Nucleus accumbens (tissue), 56 donors: Measurements from ENCODE around the gene CSF3.

ENCODE experiments used
- DNase-seq, 56 donors: peaks; one replicate each; lab custom pipeline; 2025; lab: John Stamatoyannopoulos, UW

CSF3 gene

DNA sequence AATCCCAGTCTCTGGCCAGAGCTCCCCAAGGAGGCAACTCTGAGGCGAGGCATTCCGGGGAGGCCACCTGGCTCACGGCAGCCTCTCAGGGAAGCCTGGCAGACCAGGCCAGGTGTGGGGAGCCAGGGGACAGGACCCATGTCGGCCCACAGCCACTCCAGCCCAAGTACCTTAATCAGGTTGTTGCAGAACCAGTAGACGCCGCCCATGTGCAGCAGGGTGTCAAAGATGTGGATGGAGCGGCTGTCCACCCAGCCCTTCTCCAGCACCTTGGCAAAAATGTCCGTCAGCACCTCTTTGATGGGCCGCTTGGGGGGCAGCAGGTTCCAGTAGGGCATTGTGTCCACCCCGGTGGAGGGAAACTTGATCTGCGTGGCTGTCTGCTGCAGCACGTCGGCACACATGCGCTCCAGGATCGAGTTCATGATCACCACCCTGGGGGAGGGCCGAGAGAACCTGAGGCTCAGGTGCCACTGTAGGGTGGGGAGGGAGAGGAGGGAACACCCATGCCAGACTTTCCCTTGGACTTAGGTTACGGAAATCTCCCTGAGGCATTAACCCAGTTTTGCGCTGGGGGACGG, 7.8 kb downstream of the CSF3 start:
- no peak for DNase-seq

DNA sequence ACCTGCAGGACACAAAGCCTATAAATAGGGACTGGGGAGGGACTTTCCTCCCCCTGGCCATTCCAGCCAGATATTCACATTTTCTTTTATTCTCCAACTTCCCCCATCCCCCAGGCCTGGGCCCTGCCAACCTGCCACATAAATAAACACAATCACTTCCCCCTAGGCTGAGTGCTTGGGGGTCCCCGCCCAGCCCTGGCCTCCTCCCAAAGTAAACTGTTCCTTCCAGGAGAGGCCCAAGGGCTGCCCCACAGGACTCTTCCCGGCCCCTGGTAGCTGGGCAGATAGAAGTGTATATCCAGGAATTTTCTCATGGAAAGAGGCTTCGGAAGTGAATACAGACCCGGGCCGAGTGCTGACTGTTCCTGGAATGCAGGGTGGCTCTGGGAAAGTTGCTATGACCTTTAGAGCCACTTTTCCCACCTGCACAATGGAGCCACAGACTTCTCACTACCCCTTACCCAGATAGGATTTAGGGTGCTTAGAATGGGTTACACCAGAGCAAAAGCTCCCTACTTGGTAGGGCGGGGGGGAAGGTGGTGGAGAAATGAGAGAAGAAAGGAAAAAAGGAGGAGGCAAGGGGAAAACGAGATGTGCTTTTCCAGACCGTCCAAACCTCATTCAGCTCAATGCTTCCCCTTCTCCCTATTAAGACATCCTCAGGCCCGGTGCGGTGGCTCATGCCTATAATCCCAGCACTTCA, 8.5 kb downstream of the CSF3 start:
- DNase-seq: no peak

DNA sequence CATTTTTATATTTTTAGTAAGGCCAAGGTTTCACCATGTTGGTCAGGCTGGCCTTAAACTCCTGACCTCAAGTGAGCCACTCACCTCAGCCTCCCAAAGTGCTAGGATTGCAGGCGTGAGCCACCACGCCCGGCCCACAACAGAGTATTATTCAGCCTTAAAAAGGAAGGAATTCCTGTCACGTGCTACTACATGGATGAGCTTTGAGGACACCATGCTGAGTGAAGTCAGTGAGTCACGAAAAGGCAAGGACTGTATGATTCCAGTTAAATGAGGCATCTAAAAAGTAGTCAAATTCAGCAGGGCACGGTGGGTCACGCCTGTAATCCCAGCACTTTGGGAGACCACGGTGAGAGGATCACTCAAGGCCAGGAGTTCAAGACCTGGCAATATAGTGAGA, 9.7 kb downstream of the CSF3 start:
- no peak for DNase-seq

DNA sequence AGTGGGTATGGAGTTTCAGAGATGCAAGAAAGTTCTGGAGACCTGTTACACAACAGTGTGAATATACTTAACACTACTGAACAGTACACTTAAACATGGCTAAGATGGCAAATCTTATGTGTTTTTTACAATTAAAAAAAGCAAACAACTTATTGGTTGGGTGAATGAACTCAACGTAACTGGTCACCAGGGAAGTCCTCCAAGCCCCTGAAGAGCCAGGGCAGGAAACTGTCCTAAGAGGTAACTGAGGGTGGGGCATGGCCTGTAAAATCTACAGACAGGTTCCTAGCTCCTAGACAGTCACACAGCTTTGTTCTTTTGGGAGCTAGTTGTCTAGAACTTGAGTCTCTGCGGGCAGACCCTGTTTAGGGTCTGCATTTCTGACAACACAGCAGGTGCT, 10.3 kb downstream of the CSF3 start:
- no peak for DNase-seq

DNA sequence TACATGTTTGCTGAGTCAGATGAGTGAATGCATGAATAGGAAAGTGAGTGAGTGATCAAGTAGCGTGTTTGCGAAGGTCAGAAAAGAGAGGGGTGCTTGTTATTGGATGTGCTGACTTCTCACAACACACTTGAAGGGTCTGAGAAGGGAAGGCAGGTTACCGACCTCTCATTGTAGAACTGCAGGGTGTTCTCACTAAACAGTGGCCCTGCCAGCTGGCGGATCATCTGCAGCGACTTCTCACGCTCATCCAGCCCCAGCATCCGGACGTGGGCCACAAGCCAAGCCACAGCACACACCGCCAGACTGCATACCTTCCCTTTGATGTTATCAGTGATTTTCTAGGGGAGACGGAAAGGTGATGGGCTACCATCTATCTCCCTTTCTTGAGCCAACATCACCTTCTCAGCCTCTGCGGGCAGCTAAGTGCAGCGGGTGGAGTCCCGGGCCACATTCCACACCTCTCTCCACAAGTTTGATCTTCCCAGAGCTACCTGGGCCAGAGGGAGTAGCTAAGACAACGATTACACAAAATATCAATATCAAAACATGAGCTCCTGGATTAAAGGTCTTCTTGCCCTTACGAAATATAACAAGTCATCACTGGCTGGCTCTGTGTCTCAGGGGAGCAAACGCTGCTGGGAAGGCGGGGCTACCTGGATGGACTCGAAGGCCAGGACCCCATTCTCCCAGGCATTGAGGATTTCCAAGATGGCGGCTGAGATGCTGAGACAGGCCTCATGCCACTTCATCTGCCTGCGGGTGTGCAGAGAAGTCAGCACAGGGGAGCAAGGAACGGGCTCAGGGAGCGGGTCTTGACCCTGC, 11.0 kb downstream of the CSF3 start:
- no peak for DNase-seq

DNA sequence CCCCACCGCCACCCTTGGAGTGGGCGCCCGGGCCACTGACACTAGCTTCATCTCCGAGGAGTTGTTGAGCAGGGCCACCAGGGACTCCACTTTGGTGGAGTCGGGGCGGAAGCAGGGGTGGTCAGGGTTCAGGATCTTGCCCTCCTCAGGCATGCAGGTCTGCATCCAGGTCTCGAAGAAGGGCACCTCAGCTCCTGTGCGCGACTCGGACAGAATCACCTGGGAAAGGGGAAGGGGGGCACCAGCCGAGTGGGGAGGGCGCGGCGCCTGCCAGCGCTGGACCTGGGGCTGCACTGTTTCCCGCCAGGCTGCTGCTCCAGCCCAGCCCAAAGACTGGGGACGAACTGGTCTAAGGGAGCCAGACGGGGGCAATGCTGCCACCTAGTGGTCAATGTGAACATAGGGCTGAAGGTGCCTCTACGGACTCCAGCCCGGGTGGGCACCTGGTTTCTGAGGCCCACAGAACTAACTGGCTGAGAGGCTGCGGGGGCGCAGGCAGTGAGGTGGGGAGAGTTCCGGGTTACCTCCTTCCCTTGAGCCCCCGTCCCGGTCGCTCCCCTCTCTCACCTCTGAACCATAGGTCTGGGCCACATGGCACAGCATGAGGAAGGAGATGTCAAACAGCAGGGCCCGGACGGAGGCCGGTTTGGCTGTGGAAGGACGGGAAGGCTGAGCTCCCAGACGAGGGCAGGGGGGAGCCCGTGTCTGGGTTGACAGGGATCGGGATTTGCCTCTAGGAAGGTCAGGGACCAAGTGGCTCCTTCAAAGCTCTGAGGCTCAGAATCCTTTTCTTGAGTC, 11.8 kb downstream of the CSF3 start:
- peak in 49 of 56 donors; percentile 9 to 82 (median 34) for DNase-seq

DNA sequence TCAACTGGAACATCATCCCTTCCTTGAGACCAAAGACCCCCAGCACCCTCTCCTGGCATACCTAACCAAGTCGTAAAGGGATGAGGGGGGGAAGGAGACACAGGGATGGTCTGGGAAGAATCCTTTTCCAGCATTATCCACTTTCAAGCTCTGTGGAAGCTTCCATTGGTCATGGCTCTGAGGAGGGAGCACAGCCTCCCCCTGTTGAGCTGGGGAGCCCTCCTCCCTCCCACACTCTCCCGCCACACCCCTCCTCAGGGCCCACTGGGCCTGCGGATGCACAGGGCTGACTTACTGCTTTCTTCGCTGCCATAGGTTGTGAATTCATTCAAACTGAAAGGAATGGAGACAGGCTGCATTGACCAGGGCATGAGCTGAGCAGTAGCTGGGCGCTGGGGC, 12.4 kb downstream of the CSF3 start:
- no peak for DNase-seq

DNA sequence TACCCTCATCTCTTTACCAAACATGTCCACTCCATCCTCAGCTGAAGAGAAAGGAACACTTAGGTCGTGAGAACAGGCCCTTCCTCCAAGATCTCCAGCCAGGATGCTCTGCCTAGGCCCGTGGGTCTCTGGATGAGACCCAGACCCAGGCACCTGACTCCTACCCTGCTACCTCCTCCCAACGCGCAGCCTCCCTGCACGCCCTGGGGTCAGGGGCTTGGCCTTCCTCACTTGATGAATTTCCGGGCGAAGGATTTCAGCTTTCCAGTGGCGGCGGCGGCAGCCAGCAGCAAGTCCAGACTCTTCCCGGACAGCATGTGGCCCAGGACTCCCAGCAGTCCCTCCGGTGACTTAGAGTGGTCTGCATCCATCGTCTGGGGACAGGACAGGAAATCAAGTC, 13.4 kb downstream of the CSF3 start:
- no peak for DNase-seq

DNA sequence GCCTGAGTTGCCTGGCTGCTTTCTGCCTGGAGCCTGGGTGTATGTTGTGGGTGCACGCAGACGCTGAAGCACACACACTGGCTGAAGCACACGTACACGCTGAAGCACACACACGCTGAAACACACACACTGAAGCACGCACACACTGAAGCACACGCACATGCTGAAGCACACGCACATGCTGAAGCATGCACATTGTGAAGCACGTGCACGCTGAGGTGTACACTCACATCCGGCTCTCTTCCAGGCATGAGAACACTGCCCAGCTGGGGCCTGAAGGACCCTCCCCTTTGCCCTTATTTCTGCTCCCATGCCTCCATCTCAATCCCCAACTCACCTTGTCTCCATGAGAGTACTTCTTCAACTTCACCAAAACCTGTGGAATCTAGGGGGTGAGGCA, 16.5 kb downstream of the CSF3 start:
- no peak for DNase-seq

DNA sequence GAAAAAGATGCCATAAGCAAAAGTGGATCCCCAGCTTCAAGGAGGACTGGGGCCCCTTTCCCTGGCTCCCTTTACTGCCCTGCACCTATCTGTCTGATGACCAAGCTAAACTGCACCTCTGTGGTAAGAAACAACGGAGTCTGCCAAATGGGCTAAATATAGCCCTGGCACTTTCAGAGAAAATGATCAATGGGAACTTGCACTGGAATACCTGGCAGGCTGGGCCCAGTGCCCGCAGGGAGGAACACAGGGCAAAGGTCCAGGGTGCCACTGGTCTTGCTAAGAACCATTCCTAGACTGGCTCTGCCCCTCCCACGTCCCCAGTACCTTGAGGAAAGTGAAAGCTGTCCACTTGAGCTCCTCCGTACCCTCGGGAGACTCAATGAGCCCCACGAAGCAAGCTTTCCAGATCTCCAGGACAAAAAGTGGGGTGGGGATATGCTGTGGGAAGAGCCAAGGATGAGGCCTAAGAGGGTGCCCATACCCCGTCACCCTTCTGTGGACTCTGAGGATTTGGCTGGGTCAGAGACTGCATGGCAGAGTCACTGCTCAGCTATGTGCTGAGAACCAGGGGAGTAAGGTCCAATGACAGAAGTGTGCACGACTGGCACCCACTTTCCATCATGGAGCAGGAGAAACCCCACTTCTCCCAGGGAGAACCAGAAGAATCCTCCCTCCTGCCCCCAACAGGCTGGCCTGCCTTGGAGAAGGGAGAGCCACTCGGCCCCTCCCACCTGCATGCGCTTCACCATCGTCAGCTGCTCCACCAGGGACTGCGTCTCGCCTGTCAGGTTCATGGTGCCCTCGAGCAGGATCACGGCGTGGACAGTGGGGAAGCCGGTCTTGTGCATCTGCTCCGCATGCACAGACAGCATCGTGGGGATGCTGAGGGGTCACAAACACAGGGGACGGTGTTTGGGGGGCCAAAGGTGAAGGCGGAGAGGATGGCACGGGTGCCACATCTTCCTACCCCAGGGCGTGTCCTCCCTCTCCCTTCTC, 17.4 kb downstream of the CSF3 start:
- no peak for DNase-seq

DNA sequence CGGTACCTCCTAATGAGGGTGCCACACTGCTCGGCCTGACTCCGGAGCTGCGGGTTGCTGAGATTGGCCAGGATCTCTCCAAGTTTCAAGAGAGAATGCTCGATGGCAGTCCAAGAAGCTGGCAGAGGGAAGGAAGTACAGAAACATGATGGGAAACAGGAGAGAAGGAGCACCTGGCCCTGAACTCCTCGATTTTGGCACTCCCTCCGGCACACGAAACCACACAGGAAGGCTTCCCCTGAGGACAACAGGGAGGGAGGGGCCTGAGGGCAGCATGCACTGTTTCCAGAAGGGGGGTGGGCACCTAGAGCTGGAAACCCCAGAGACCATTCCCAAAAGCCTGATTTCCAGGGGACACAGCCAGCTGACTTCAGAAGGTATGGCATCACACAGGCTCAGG, 18.1 kb downstream of the CSF3 start:
- DNase-seq: no peak

DNA sequence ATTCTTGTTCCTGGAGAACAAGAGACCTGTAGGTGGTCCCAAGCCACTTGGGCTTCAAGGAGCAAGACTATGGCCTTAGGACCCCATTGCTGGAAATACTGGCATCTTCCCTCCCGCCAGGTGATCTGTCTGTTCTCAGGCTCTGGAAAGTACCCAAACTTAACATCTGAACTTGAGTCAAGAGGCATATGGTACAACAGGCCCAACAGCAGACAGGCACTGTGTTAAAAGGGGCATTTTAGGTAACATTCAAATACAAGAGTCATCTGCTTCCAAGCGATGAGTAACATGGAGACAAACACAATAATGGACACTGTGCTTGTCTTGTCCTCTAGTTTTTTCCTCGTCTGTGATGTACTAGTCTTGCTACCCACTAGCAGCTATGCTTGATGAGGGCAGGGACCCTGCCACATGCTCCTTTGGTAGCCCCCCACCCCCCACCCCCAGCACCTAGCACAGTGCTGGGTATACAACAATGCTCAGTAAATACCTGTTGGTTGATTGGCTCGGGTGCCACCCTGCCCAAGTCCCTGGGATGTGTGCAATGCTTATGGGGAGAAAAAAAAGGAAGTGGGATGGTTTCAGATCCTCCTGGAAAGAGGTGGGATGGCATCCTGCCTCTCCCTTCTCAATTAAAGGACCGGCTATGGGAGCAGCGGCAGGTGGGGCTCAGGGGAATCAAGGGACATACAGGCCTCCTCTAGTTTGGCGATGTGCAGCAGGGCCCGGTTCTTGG, 19.4 kb downstream of the CSF3 start:
- DNase-seq: no peak

DNA sequence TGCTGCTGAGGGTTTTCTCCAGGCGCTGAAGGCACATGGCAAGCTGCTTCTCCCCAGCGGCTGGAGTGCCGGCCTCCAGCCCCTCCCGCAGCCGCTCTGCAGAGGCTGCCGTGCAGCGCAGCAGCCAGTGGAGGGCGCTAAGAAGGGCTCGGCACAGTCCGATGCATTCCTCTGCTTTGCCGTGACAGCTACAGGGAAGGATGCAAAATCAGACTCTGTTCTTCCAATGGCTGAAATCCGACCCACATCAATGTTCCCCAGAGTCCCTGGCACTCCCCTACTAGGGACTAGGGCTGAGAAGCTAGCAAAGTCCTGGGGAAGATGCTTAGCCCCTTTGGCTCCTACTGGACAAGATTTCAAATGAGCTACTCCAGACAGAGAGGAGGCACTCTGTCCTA, 19.9 kb downstream of the CSF3 start:
- peak in 15 of 56 donors; percentile 2 to 46 (median 15) for DNase-seq

DNA sequence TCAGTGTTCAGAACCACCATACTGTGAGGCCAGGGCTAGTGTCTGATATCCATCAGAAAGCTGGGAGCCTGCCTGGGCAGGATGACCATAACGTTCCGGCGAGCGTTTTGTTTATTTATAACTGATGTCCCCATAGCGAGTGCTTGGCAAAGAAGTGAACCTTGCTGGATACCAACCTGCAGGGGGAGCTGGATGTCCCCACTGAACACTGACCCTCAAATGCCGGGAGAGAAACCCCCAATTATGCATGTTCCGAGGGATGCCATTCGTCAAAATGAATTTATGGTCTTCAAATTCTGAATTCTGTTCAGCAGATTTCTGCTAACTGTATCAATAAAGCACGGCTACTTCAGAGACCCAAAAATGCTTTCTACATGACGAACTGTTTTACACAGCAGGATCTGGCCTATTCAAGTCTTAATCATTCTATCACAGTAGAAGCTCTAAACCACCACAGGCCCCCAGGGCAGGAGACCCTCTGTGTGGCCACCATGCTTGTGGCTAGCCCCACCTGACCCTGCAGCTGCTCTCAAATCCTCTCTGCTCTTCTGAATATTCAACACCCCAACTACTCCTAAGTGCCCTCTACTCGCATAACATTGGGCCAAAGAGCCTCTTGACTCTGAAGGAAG, 23.8 kb downstream of the CSF3 start:
- DNase-seq: peak in 11 of 56 donors; percentile 6 to 48 (median 22)

DNA sequence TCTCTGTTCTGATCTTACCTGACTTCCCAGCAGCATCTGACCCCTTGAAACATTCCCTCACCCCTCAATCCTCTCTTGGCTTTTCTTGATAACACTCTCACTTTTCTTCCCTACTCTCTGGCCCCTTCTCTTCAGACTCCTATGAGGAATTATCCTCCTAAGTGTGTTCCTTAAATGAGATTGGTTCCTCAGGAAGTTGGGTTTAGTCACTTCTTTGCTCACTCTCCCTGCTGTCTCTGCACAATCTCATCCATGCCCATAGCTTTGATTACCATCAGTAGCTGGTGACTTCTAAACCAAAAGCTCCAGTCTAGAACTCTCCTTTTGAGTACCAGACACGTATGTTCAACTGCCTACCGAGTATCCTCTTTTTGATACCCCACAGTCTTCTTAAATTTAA, 26.0 kb downstream of the CSF3 start:
- DNase-seq: no peak

DNA sequence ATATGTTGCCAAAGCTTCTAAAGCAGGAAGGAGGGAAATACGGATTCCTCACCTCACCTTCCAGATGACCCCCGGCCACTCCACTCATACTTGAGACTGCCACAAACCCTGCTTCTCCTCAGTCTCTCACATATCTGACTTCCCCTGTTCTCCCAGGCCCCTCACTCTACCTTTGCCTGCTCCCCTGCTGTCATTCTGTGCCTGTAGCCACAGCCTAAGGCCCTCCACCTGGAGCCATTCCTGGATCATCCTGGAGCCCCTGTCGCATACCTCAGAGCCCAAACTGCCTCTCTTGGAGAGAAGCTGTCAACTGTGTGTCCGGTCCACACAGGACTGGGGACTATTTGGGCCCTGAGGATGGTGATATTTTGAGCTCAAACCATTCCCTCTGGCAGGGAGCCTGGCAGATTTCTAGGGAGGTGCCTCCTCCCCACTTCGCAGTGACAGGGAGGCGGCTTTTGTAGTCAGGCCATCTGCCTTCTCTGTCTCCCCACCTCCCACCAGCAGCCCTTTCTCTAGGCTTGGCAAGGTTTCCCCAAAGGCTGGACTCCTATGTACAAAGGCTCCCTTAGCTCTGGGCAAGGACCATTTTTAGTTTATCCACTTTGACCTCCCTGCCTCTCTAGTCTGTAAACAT, 41.3 kb downstream of the CSF3 start:
- DNase-seq: no peak

DNA sequence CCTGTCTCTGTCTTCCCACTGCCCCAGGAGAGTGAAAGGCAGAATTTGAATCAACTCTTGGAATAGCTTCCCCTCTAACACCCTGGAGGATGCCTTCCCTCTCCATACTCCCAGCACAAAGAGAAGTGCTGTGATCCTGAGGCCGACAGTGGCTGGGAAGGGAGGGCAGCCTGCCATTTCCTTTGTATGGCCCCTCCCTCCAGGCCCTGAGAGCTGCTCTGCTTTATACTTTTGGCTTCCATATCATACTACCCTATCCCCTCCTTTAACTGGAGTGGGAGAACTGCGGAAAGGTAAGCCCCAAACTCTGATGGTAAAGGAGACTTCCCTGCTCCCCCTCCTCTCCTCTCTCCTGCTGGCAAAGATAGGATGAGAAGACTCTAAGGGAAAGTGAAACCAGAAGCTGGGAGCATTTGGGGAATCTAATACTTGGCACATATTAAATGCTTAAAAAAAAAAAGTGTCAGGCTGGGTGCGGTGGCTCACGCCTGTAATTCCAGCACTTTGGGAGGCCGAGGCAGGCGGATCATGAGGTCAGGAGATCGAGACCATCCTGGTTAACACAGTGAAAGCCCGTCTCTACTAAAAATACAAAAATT, 43.0 kb downstream of the CSF3 start:
- DNase-seq: no peak

DNA sequence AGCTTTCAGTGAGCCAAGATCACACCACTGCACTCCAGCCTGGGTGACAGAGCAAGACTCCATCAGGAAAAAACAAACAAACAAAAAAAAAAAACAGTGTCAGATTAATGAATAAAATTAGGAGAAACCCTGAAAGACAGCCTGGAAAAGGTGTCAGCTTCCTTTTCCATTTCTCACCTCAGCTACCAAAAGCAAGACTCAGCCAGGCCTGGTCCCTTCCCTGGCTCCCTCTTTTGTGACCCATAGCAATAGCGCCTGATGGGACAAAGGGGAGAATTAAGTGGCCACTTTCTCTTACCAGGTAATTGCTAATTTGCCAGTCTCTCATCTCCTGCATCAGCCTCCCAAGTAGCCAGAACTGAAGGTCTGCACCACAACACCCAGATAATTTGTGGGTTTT, 43.6 kb downstream of the CSF3 start:
- no peak for DNase-seq
